ENCODE results near the gene BZW1.

Gene BZW1

GRCh38 chr2:200765995-200766660 lies 45.6 kb upstream of the BZW1 start (continued):
- TF ChIP-seq ZBTB7A (tag by site-specific recombination; IDR thresholded peaks at IDR 0.05; ENCODE audit: low read depth) (no peak), MYNN (tag by site-specific recombination; IDR thresholded peaks at IDR 0.05; ENCODE audit: borderline replicate concordance) (no peak), ZBTB48 (tag by site-specific recombination; IDR thresholded peaks at IDR 0.05) (no peak), ZNF214 (tag by site-specific recombination; IDR thresholded peaks at IDR 0.05; ENCODE audit: borderline replicate concordance) (no peak), ZNF280D (tag by site-specific recombination; IDR thresholded peaks at IDR 0.05) (no peak)

GRCh38 chr2:200767111-200767885 lies 44.4 kb upstream of the BZW1 start:
- H3K4me1 ChIP-seq (ENCODE audit: control insufficient read depth, insufficient read depth, low read length): peaks cover 16% of the 10 kb centered on the region
- H3K27ac ChIP-seq (ENCODE audit: extremely low read depth, low read depth, low read length): no peak overlapping the region
- no peaks in the 10 kb centered on the region for H3K9me3 ChIP-seq (ENCODE audit: control insufficient read depth, insufficient read depth, low read depth, low read length)
- no peak overlapping the region for H3K4me3 ChIP-seq (ENCODE audit: low read depth, low read length)
- TF ChIP-seq GFI1B (tag by site-specific recombination; IDR thresholded peaks at IDR 0.05): no peak
- no peak for TF ChIP-seq ZNF624 (tag by site-specific recombination; IDR thresholded peaks at IDR 0.05)
- no peaks in the 10 kb centered on the region for H3K36me3 ChIP-seq (ENCODE audit: control insufficient read depth in 2 of 2, insufficient read depth in 1 of 2, low read length in 2 of 2)
- ChIA-PET POLR2A (no interaction called here), CTCF (interaction anchor here (0.6 kb wide), 1 partner anchor 39 kb away, joined by 3 read pairs; no protein-coding TSS in a partner anchor)

GRCh38 chr2:200770847-200771246 lies 40.9 kb upstream of the BZW1 start:
- POLR2A ChIA-PET: no interaction called here

GRCh38 chr2:200772620-200773019 lies 39.1 kb upstream of the BZW1 start:
- no peak for TF ChIP-seq ZNF146 (tag by site-specific recombination; IDR thresholded peaks at IDR 0.05)
- TF ChIP-seq ZNF292 (tag by site-specific recombination; IDR thresholded peaks at IDR 0.05; ENCODE audit: borderline replicate concordance, low read depth): no peak
- TF ChIP-seq GLI2 (tag by site-specific recombination; IDR thresholded peaks at IDR 0.05; ENCODE audit: borderline replicate concordance, low read depth): no peak
- TF ChIP-seq ZNF645 (tag by site-specific recombination; IDR thresholded peaks at IDR 0.05): no peak
- no peak for TF ChIP-seq ZNF549 (tag by site-specific recombination; IDR thresholded peaks at IDR 0.05)
- TF ChIP-seq ZNF24 (tag by site-specific recombination; IDR thresholded peaks at IDR 0.05): no peak
- no peak for TF ChIP-seq ZNF670 (tag by site-specific recombination; IDR thresholded peaks at IDR 0.05; ENCODE audit: low read depth)
- no peak for TF ChIP-seq ATF2 (tag by site-specific recombination; IDR thresholded peaks at IDR 0.05; ENCODE audit: low read depth)
- Histone ChIP-seq H3K4me1 (ENCODE audit: control insufficient read depth, insufficient read depth, low read length) (no peaks in the 10 kb centered on the region), H3K36me3 (ENCODE audit: control insufficient read depth in 2 of 2, insufficient read depth in 1 of 2, low read length in 2 of 2) (no peaks in the 10 kb centered on the region), H3K4me3 (ENCODE audit: low read depth, low read length) (no peak overlapping the region), H3K9me3 (ENCODE audit: control insufficient read depth, insufficient read depth, low read depth, low read length) (no peaks in the 10 kb centered on the region), H3K27ac (ENCODE audit: extremely low read depth, low read depth, low read length) (no peak overlapping the region)
- ChIA-PET POLR2A (no interaction called here), CTCF (no interaction called here)

More at GRCh38 chr2:200770847-200771246, 40.9 kb upstream of the BZW1 start:
- no peaks in the 10 kb centered on the region for H3K36me3 ChIP-seq (ENCODE audit: control insufficient read depth in 2 of 2, insufficient read depth in 1 of 2, low read length in 2 of 2)
- TF ChIP-seq ZNF157 (tag by site-specific recombination; IDR thresholded peaks at IDR 0.05) (no peak), ZNF843 (tag by site-specific recombination; IDR thresholded peaks at IDR 0.05) (no peak), ZNF132 (tag by site-specific recombination; IDR thresholded peaks at IDR 0.05; ENCODE audit: borderline replicate concordance) (no peak), ZBTB44 (tag by site-specific recombination; IDR thresholded peaks at IDR 0.05) (no peak), ZNF121 (tag by site-specific recombination; IDR thresholded peaks at IDR 0.05) (no peak), ZNF169 (tag by site-specific recombination; IDR thresholded peaks at IDR 0.05) (no peak), ZNF350 (tag by site-specific recombination; IDR thresholded peaks at IDR 0.05) (no peak)
- CTCF ChIA-PET: no interaction called here
- H3K9me3 ChIP-seq (ENCODE audit: control insufficient read depth, insufficient read depth, low read depth, low read length): no peaks in the 10 kb centered on the region
- no peak overlapping the region for H3K4me3 ChIP-seq (ENCODE audit: low read depth, low read length)
- no peak overlapping the region for H3K27ac ChIP-seq (ENCODE audit: extremely low read depth, low read depth, low read length)
- peaks cover 3% of the 10 kb centered on the region for H3K4me1 ChIP-seq (ENCODE audit: control insufficient read depth, insufficient read depth, low read length)

All from HEK293 (cell line).